ENCODE measurements around the gene SGCD. TPM values are rescaled to one million over a fixed set of nuclear protein-coding genes. Genes with fewer than 3 reads are reported as not detected.

SGCD gene
- total RNA-seq, 1 donor from 2014 or later, result 0.33 TPM

DNA sequence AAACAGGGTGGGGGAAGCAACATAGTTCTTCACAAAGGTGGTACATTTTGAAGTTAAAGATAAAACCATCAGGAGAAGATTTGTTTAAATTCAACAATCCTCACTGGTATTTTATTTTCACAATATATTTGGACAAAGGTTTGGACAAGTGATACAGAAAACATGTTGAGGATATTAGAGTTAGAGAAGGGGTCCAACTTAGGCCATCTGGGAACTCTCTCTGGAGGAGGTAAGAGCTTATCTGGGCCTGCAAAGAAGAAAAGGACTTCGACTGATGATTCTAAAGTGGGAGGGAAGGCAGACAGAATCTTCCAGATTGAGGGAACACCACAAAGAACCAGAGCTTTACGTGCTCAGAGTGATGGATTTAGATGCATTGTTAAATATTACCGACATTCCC lies 58.5 kb downstream of the SGCD start:
- no peaks in the 10 kb centered on the region for H3K9me3 Mint-ChIP-seq
- no peak for DNase-seq (ENCODE audit: low read depth, low spot score)
- no peaks in the 10 kb centered on the region for H3K4me1 Mint-ChIP-seq
- no peak for TF ChIP-seq CTCF (conservative IDR thresholded peaks at IDR 0.05)
- H3K27ac Mint-ChIP-seq (ENCODE audit: unreplicated experiment), result no peak overlapping the region
- no peaks in the 10 kb centered on the region for H3K27me3 Mint-ChIP-seq (ENCODE audit: low read depth)
- H3K36me3 Mint-ChIP-seq (ENCODE audit: low read depth), result no peaks in the 10 kb centered on the region
- H3K4me3 Mint-ChIP-seq, result no peak overlapping the region

DNA sequence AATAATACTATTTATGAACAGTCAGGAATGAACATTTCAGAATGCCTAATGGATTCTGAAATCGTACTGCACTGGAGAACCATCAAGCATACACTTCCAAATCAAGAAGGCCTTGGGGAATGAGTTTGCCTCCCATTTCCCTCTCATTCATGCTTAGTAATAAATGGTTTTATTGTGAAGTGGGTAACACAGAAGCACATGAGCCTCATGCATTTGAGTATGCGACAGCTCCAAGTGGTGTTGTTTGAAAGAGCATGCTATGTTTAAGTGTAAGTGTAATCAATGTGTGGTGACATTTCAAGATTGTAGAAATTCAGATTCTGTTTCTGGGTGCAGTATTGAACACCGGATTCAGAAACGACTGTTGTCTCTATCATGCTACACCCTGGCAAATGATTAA lies 60.0 kb downstream of the SGCD start:
- no peaks in the 10 kb centered on the region for H3K9me3 Mint-ChIP-seq
- no peaks in the 10 kb centered on the region for H3K27me3 Mint-ChIP-seq (ENCODE audit: low read depth)
- DNase-seq (ENCODE audit: low read depth, low spot score), result no peak
- TF ChIP-seq CTCF (conservative IDR thresholded peaks at IDR 0.05), result no peak
- H3K4me3 Mint-ChIP-seq, result no peak overlapping the region
- no peak overlapping the region for H3K27ac Mint-ChIP-seq (ENCODE audit: unreplicated experiment)
- no peaks in the 10 kb centered on the region for H3K4me1 Mint-ChIP-seq
- no peaks in the 10 kb centered on the region for H3K36me3 Mint-ChIP-seq (ENCODE audit: low read depth)

- H3K36me3 Mint-ChIP-seq (ENCODE audit: low read depth), result no peaks in the 10 kb centered on the region
- H3K4me1 Mint-ChIP-seq, result no peaks in the 10 kb centered on the region
- H3K9me3 Mint-ChIP-seq, result no peaks in the 10 kb centered on the region
- H3K27ac Mint-ChIP-seq (ENCODE audit: unreplicated experiment), result no peak overlapping the region
- H3K27me3 Mint-ChIP-seq (ENCODE audit: low read depth), result no peaks in the 10 kb centered on the region
- no peak overlapping the region for H3K4me3 Mint-ChIP-seq
- no peak for TF ChIP-seq CTCF (conservative IDR thresholded peaks at IDR 0.05)
- no peak for DNase-seq (ENCODE audit: low read depth, low spot score)
These were observed 60.4 kb downstream of the SGCD start for GRCh38 chr5:156387391-156387790.

GRCh38 chr5:156388233-156388632 lies 61.3 kb downstream of the SGCD start:
- no peaks in the 10 kb centered on the region for H3K36me3 Mint-ChIP-seq (ENCODE audit: low read depth)
- TF ChIP-seq CTCF (conservative IDR thresholded peaks at IDR 0.05), result no peak

GRCh38 chr5:156391139-156391538 lies 64.2 kb downstream of the SGCD start:
- DNase-seq (ENCODE audit: low read depth, low spot score), result no peak
- H3K4me1 Mint-ChIP-seq, result peaks cover 8% of the 10 kb centered on the region
- H3K4me3 Mint-ChIP-seq, result no peak overlapping the region
- no peaks in the 10 kb centered on the region for H3K9me3 Mint-ChIP-seq
- H3K27me3 Mint-ChIP-seq (ENCODE audit: low read depth), result no peaks in the 10 kb centered on the region
- H3K36me3 Mint-ChIP-seq (ENCODE audit: low read depth), result no peaks in the 10 kb centered on the region
- no peak overlapping the region for H3K27ac Mint-ChIP-seq (ENCODE audit: unreplicated experiment)
- TF ChIP-seq CTCF (conservative IDR thresholded peaks at IDR 0.05), result no peak

More at GRCh38 chr5:156388233-156388632, 61.3 kb downstream of the SGCD start:
- Mint-ChIP-seq H3K9me3 (no peaks in the 10 kb centered on the region), H3K27ac (ENCODE audit: unreplicated experiment) (no peak overlapping the region), H3K4me1 (no peaks in the 10 kb centered on the region), H3K4me3 (no peak overlapping the region), H3K27me3 (ENCODE audit: low read depth) (no peaks in the 10 kb centered on the region)
- no peak for DNase-seq (ENCODE audit: low read depth, low spot score)

DNA sequence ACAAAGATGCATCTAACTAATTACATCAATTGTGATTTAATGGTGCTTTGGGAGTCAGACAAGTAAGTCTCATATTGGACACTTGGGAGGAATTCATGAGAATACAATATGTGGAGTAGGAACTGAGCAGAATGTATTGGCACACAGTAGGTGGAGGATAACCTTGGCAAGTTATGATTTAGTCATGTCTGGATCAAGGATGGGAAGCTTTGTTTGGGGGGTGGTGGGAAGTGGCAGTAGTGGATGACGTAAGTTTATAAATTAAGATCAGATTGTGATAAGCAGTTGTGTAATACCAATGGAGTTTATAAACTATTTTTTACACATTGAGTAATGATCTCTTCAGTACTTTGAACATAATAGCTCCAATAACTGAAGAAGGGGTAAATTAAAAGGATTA lies 67.0 kb downstream of the SGCD start:
- Mint-ChIP-seq H3K27me3 (ENCODE audit: low read depth) (no peaks in the 10 kb centered on the region), H3K27ac (ENCODE audit: unreplicated experiment) (no peak overlapping the region), H3K36me3 (ENCODE audit: low read depth) (no peaks in the 10 kb centered on the region), H3K4me3 (no peak overlapping the region), H3K4me1 (peaks cover 8% of the 10 kb centered on the region), H3K9me3 (no peaks in the 10 kb centered on the region)
- TF ChIP-seq CTCF (conservative IDR thresholded peaks at IDR 0.05), result no peak
- no peak for DNase-seq (ENCODE audit: low read depth, low spot score)
